ENCODE results near the gene CRYM.
"Not testable (repeated sequence)": the region's sequence is repeated elsewhere in the genome, so short reads cannot be mapped to it uniquely, and the experiment has no call there.

CRYM gene

DNA sequence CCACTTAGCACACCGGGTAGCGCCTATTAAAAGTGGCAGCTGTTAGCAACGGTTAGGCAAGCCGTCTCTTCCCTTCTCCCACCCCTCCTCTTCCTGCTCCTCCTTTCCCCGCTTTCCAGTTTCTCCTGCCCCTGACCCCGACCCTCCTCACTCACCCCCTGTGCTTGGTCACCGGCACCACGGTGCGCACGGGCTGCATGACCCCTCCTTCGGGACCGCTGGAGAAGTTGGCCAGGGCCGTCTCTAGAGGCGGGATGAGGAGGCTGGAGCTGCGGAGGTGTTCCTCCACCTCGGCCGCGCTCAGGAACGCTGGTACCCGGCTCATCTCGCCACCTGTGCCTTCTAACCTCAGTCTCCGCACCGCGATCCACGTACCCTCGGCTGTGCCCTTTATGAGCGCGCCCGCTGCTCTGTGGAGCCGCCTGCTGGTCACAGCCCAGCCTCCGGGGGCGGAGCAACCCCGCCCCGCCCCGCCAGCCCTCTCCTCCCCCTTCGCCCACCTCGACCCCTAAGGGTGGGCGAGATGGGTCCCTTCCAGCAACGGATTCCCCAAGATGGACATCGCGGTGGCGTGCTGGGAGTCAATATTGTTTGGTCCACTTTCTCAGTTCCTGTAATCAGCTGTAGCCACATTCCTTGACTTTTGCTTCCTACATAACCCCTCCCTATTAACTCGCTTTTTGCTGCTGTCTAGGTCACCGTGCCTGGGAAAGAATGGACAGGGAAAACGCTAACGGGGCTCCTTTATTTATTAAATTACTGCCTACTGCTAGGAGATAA, at the start of gene CRYM:
Gene CRYM, minus strand, starts transcription at position 364 of the 780 bp plus-strand sequence. Its CDS starts 39 bp downstream, at position 325.
- no peak for DNase-seq

DNA sequence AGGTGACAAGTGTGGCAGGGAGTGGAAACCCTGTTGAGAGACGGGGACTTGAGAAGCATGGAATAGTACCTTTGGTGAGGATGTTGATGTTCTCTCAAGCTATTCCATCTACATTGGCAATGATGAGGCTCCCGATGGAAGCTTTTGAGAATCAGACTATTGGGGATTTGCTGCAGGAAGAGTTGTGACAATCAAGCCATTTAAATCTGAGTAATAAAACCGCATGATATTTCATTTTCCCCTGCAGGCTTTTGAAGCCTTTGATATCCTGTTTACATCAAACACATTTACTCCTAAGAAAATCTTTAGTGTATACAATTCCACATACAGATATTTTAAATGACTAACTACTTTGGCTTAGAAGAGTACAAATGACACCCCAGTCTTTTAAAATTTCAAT, 49.0 kb upstream of the CRYM start:
- no peak for DNase-seq

DNA sequence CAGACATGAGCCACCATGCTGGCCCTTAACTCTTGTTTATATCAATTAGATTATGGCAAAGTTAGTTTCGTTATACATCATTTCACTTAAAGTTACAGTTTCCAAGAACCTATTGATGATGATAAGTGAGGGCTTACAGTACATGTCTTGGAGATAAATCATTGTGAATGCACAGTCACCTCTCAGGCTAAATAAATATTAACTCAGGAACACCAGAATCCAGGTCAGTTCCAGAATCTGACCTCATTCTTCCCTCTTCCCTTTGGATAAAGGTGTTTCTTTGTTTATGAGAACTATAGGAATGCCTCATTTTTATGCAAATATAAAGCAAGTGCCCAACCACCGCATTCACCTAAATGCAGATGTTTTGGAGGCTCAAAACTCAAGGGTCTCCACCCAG, 48.4 kb upstream of the CRYM start:
- no peak for DNase-seq

DNA sequence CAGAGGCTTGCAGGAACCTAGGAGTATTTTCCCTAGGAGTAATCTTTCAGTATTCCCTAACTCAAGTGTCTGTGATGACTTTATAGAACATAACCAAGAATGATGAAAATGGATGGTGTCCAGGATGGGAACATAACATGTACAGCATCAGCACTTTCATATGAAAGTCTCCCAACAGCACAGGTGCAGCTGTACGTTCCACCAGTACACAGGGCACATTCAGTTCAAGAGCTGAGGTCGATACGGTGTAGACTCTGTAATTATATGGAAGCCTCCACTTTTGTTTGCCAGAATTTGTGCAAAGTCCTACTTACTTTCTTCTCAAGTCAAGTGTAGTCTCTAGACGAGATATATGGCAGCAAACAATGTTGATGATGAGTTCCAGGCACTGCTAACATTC, 46.2 kb upstream of the CRYM start:
- no peak for DNase-seq

DNA sequence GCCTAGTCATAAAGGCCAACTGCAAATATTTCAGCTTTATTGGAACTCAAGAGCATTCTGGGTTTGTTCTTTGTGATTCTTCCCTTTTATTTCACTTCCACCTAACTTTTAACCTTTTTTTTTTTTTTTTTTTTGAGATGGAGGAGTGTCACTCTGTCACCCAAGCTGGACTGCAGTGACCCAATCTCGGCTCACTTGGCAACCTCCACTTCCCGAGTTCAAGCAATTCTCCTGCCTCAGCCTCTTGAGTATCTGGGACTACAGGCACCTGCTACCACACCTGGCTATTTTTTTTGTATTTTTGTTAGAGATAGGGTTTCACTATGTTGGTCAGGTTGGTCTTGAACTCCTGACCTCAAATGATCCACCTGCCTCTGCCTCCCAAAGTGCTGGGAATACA, 44.2 kb upstream of the CRYM start:
- not testable (repeated sequence) for DNase-seq

DNA sequence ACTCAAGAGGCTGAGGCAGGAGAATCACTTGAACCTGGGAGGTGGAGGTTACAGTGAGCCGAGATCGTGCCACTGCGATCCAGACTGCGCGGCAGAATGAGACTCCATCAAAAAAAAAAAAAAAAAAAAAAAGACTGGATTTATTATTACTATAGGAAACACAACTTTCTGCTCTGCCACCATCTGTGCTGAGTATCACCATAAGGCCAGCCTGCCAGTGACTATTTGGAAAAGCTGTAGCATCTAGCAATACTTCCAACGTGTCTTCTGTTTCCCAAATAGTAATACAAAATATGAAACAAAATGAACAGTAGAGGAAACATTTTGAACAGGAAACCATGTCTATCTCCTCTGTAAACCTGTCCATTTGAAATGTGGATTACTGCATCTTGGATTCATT, 43.6 kb upstream of the CRYM start:
- DNase-seq: no peak

DNA sequence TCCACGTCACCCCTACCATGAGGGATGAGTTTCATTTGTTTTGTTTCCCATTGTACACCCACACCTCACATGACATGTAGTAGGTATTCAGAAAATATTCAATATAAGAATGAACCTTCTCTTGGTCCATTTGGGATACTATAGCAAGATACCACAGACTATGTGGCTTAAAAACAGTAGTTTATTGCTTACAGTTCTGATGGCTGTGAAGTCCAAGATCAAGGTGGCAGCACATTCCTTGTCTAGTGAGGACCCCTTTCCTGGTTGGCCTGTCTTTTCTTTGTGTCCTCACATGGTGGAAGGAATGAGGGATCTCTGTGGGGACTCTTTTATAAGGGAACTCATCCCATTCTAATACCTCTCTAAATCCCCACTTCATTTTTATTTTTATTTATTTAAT, 36.2 kb upstream of the CRYM start:
- no peak for DNase-seq

DNA sequence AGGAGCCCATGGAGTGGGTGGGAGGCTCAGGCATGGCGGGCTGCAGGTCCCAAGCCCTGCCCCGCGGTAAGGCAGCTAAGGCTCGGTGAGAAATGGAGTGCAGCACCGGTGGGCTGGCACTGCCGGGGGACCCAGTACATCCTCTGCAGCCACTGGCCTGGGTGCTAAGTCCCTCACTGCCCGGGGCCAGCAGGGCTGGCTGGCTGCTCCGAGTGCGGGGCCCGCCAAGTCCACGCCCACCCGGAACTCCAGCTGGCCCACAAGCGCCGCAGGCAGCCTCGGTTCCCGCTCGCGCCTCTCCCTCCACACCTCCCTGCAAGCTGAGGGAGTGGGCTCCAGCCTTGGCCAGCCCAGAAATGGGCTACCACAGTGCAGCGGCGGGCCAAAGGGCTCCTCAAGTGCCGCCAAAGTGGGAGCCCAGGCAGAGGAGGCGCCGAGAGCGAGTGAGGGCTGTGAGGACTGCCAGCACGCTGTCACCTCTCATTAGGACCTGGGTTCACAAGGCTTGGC, 34.8 kb upstream of the CRYM start:
- not testable (repeated sequence) for DNase-seq

DNA sequence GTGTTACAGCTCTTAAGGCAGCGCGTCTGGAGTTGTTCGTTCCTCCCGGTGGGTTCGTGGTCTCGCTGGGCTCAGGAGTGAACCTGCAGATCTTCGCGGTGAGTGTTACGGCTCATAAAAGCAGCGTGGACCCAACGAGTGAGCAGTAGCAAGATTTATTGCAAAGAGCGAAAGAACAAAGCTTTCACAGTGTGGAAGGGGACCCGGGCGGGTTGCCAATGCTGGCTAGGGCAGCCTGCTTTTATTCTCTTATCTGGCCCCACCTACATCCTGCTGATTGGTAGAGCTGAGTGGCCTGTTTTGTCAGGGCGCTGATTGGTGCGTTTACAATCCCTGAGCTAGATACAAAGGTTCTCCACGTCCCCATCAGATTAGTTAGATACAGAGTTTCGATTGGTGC, 34.0 kb upstream of the CRYM start:
- DNase-seq: not testable (repeated sequence)

DNA sequence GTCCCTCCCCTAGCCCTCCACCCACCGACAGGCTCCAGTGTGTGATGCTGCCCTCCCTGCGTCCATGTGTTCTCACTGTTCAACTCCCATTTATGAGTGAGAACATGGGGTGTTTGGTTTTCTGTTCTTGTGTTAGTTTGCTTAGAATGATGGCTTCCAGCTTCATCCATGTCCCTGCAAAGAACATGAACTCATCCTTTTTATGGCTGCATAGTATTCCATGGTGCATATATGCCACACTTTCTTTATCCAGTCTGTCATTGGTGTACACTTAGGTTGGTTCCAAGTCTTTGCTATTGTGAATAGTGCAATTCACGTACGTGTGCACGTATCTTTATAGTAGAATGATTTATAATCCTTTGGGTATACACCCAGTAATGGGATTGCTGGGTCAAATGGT, 28.6 kb upstream of the CRYM start:
- not testable (repeated sequence) for DNase-seq

DNA sequence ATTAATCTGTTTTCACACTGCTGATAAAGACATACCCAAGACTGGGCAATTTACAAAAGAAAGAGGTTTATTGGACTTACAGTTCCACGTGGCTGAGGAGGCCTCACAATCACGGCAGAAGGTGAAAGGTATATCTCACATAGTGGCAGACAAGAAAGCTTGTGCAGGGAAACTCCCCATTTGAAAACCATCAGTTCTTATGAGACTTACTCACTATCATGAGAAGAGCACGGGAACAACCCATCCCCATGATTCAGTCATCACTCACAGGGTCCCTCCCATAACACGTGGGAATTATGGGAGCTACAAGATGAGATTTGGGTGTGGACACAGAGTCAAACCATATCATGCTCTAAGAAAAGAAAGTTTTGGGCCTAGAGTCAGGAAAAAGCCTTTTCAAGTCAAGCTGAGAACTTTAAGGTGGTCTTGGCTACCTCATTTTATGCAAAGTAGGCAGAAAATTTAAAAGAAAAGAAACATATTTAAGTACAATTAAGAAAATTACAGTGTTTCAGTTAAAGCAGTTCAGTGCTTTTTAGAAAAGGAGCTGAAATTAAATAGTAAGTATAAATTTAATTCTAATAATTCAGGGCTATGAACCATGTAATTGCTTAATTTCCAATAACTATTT, 24.9 kb upstream of the CRYM start:
- no peak for DNase-seq

DNA sequence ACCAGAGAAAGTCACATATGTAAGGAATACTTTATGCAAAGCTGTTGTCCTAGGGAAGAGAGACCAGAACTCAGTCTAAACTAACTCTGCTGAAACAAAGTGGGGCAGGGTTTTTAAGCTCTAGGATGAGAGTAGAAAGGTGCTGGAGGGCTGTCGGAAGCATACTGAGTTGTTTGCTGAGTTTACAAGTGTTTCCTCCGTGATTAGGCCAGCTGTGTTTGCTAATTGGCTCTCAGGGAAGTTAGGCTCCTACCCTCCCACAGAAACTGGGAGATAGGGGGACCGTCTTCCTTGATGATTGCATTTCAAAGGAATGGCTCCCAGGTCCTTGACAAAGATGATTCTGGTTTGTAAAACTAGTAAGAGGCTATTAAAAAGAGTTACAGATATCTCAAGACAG, 24.4 kb upstream of the CRYM start:
- no peak for DNase-seq

DNA sequence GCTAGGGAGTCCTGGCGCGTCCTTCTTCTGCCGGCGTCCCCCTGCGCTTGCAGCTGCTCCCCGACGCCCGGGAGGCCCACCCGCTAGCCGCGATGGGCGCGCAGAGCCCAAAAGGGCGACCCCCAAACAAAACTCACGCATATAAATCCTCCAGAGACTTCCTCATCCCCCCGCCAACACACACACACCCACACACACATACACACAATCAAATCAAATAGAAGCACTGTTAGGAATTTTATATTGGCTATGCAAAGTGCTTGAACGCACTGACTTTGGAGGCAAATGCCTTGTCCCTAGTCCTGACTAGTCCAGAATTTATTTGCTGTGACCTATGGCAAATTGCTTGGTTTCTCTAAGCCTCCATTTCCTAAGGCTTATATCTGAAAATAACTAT, 23.8 kb upstream of the CRYM start:
- no peak for DNase-seq

DNA sequence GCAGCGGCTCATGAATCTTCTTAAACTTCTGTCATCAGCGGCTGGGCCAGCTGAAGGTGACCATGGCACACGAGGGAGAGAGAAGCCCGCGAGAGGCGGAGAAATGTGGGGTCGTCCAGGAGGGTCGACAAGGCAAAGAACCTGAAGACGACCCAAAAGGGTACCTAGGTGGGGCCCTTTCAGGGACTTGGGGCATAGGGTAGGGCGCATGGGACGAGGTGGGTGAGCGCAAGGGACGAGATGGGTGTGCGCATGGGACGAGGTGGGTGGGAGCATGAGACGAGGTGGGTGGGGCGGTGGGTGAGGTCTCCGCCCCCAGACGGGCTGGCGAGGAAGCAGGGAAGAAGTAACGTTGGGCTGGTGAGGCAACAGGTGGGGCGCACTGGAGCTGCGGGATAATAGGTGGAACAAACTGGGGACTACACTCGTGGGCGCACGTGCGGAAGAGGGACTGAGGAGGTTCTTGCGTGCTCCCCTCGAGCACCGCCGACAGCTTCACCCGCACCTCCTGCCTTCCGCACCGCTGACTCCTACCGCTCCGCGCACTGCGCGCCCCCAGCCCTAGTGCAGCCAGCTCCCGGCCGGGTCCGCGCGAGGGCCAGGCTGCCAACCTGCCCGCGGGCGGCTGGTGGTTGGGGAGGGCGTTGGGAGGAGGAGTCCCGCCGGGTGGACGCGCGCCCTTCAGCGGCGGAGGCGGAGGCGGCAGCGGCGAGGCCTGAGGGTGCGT, 23.2 kb upstream of the CRYM start:
- no peak for DNase-seq

DNA sequence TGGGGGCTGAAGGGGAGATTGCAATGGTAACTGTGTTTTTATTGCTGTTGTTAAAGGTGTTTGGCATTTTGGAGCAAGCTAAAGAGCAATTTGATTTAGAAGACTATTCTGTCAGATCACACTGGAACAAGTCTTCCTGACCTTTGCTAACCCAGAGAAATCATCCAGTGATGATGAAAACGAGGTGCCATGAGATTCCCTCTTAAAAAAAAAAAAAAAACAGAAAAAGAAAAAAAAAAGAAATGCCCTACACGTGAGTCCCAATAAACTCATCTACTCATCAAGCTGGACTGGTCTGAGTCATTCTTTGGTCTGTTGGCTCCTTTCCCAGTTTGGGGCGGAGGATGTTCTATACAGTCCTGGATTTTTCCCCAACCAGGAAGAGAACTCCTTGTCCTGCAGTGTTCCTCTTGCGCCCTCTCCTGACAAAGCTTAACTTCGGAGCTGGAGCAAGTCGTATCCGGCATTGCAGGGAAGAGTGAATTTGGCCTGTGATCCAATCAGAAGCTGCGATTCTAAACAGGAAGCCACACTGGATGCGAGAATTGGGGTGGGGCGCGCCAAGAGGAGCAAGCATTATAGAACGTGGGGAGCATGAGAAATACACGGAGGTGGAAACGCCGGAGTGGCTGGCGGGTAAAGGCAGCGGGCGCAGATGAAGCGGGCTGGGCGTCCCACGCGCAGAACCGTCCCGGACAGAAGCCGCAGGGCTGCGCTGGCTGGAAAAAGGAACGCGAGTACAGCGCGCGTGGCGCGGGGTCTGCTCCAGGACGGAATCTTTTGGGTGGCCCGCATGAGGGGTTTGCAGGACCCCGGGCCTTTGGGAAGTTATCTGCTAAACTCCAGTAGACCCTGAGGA, 22.4 kb upstream of the CRYM start:
- no peak for DNase-seq

DNA sequence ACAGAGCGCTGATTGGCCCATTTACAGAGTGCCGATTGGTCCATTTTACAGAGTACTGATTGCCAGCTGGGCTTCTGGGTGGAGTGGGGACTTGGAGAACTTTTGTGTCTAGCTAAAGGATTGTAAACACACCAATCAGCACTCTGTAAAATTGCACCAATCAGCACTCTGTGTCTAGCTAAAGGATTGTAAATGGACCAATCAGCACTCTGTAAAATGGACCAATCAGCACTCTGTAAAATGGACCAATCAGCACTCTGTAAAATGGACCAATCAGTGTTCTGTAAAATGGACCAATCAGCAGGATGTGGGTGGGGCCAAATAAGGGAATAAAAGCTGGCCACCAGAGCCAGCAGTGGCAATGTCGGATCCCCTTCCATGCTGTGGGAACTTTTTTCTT, 11.7 kb upstream of the CRYM start:
- not testable (repeated sequence) for DNase-seq

DNA sequence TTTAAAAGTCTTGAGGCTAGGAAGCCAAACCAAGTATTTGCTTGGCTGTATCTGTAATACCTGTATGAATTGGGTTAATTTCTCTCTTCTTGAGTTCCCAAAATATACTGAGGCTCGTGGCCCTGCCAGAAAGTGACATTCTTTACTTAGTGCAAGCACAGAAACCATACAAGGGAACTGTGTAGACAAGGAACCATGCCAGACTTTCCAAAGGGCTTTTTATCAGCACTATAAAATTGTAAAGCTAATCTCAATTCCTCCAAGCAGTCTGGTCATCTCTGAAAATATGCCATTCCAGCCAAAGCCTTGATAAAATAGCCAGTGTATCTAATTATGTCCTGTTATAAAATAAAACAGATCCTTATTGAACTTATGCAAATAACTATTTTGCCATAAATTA, 7.2 kb upstream of the CRYM start:
- no peak for DNase-seq

DNA sequence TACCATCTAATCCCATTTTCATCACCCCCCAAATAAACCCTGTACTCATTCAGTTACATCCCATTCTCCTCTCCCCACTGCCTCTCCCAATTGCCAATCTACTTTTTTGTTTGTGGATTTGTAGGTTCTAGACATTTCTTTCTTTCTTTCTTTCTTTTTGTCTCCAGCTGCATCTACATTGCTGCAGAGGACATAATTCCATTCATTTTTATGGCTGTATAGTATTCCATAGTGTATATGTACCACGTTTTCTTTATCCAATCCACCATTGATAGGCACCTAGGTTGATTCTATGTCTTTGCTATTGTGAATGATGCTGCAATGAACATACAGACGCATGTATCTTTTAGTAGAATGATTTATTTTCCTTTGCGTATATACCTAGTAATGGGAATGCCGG, 6.3 kb upstream of the CRYM start:
- DNase-seq: no peak

DNA sequence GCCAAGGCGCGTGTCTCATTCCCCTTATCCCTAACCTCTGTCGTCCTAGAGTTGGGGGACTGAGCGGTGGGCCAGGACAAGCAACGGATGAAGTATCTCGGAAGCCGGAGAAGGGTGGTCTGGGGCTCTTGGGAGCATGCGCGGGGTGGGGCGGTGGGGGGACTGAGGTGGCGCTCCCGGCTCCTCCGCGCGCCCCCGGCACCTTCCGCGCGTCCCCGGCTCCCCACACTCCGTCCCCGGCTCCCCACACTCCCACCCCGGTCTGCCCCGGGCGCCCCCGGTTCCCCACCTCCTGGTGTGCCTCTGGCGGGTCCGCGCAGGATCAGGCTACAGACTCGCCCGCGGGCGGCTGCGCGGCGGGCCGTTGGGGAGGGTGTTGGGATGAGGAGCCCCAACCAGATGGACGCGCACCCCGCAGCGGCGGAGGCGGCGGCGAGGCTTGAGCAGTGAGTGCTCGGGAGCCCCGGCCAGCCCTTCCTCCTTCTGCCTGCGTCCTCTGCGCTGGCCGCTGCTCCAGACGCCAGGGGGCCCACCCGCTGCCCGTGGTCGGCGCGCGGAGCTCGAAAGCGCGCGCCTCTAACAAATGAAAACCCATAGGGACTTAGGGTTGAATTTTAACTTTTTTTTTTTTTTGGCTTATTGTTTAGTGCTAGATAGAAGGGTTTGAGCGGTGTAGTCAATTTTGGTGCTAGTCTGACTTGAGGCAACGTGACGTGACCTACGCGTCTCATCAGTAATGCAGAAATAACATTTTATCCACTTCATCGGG, 5.6 kb upstream of the CRYM start:
- DNase-seq: no peak

DNA sequence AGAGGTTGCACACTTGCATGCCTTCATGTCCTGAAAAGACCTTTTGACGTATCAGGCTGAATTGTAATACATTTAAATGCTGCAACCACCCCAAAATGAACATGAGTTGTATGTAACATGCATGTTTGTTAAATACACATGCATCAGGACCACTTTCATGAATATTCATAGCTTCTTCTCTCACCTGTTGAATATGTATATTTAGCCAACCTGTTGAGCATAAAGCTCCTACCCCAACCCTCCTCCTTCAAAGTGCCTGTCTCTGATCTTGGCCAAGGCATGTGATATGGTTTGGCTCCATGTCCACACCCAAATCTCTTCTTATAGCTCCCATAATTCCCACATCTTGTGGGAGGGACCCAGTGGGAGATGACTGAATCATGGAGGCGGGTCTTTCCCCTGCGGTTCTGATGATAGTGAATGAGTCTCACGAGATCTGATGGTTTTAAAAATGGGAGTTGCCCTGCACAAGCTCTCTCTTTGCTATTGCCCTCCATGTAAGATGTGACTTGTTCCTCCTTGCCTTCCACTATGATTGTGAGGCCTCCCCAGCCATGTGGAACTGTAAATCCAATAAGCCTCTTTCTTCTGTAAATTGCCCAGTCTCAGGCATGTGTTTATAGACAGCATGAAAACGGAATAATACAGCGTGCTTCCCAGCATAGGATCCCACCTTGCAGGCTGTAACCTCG, 3.8 kb upstream of the CRYM start:
- no peak for DNase-seq

DNA sequence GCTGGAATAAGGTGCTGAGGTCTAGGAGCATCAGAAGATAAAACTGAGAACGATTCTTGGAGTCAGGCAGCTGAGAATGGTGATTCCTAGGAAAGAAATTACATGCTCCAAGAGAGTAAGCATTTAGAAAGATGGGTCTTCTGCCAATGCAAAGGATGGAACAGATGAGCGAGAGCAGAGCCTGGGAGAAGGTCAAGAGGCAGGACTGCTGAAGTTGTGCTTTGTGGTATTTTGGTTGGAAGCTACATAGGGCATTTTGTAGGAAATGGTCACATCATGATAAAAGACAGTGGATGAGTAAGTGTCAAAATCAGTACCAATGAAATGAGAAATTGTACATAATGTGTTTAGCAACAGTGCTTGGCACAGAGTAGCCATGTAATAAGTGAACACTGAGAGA, 1.4 kb upstream of the CRYM start:
- DNase-seq: no peak
